Measurements from ENCODE around the gene TRPM3.

Gene TRPM3

GRCh38 chr9:70801181-70801829, 320.1 kb downstream of the TRPM3 start:
- no peak overlapping the region for H3K4me3 ChIP-seq (ENCODE audit: low read depth, low read length)
- TF ChIP-seq, protein P1, sequence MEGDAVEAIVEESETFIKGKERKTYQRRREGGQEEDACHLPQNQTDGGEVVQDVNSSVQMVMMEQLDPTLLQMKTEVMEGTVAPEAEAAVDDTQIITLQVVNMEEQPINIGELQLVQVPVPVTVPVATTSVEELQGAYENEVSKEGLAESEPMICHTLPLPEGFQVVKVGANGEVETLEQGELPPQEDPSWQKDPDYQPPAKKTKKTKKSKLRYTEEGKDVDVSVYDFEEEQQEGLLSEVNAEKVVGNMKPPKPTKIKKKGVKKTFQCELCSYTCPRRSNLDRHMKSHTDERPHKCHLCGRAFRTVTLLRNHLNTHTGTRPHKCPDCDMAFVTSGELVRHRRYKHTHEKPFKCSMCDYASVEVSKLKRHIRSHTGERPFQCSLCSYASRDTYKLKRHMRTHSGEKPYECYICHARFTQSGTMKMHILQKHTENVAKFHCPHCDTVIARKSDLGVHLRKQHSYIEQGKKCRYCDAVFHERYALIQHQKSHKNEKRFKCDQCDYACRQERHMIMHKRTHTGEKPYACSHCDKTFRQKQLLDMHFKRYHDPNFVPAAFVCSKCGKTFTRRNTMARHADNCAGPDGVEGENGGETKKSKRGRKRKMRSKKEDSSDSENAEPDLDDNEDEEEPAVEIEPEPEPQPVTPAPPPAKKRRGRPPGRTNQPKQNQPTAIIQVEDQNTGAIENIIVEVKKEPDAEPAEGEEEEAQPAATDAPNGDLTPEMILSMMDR (IDR thresholded peaks at IDR 0.05; ENCODE audit: low read depth, low read length): no peak

- TF ChIP-seq, protein P1 (IDR thresholded peaks at IDR 0.05; ENCODE audit: low read depth, low read length): no peak
Observed at GRCh38 chr9:70798018-70798417, 323.4 kb downstream of the TRPM3 start.

DNA sequence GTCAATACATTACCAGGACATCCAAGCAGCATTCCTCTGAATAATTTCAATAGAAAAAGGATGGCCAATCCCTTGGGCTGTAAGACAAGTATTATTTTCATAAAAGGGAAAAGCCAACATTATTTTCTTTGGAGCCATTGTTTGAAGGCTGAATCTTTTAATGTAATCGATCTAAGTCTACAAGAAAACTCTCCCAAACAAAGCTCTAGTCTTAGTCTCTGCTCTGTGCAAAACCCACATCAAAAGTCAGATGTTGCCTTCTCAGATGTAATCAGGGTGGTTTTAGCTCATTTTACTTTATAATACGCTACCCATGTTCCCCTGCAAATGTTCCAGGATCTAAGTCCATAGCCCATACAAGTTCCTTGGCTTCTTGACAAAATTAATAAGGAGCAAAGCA, 325.6 kb downstream of the TRPM3 start:
- no peak overlapping the region for H3K4me3 ChIP-seq (ENCODE audit: low read depth, low read length)
- TF ChIP-seq, protein P1 (IDR thresholded peaks at IDR 0.05; ENCODE audit: low read depth, low read length): no peak

More at GRCh38 chr9:70798018-70798417, 323.4 kb downstream of the TRPM3 start:
- no peak overlapping the region for H3K4me3 ChIP-seq (ENCODE audit: low read depth, low read length)

GRCh38 chr9:70792796-70793195, 328.6 kb downstream of the TRPM3 start:
- no peak overlapping the region for H3K4me3 ChIP-seq (ENCODE audit: low read depth, low read length)
- TF ChIP-seq, protein P1 (IDR thresholded peaks at IDR 0.05; ENCODE audit: low read depth, low read length): no peak

- TF ChIP-seq, protein P1 (IDR thresholded peaks at IDR 0.05; ENCODE audit: low read depth, low read length): no peak
- H3K4me3 ChIP-seq (ENCODE audit: low read depth, low read length): no peak overlapping the region
Observed at GRCh38 chr9:70791936-70792335, 329.5 kb downstream of the TRPM3 start.

- TF ChIP-seq, protein P1 (IDR thresholded peaks at IDR 0.05; ENCODE audit: low read depth, low read length): no peak
- H3K4me3 ChIP-seq (ENCODE audit: low read depth, low read length): no peak overlapping the region
Observed at GRCh38 chr9:70789086-70789485, 332.3 kb downstream of the TRPM3 start.

DNA sequence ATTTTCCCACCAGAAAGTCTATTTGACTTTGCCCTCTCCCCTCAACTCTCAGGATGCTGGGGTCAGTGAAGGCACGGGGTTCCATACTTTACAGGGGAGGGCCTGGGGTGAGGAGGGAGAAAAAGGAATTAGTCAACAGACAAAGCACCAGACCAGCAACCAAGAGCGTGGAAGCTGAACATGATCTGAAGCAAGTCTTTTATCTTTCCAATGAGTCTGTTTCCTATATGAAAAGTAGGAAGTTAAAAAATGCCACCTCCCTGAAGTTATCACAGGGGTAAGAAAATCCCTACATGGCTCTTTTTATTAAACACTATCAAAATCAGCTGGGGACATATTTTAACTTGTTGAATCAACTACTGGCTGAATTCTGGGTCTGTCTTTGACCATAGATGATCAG, 337.0 kb downstream of the TRPM3 start:
- TF ChIP-seq, protein P1 (IDR thresholded peaks at IDR 0.05; ENCODE audit: low read depth, low read length): no peak
- H3K4me3 ChIP-seq (ENCODE audit: low read depth, low read length): no peak overlapping the region

All from WI38 (cell line).